ENCODE data around the gene LAMTOR3.

The LAMTOR3 gene

DNA sequence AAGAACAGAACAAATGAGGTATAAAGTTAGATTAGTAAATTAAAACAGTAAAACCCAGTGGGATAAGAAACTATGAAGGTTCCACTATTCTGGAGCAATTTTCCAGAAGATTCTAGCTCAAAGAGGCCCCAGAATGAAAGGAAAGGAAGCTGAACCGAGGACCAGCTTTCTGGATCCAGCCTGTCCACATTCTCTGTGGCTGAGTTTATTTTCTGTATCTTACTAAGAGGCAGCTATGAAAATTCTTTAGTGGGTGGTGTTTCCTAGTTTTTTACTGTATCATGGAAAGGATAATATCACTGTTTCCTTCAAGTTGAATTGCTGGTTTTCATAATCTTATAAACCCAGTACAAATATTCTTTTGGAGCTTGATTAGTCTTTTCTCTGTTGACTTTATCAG, 65.8 kb downstream of the LAMTOR3 start:
- no peaks in the 10 kb centered on the region for H3K36me3 Mint-ChIP-seq (ENCODE audit: low read depth)
- no peak overlapping the region for H3K4me3 Mint-ChIP-seq
- peaks cover 7% of the 10 kb centered on the region for H3K27me3 Mint-ChIP-seq (ENCODE audit: low read depth, poor library complexity)
- peaks cover 1% of the 10 kb centered on the region for H3K9me3 Mint-ChIP-seq
- no peak overlapping the region for H3K27ac Mint-ChIP-seq
- no peak for DNase-seq
- H3K4me1 Mint-ChIP-seq = no peaks in the 10 kb centered on the region
- no peak for TF ChIP-seq CTCF (IDR thresholded peaks at IDR 0.05)

Data from nephron progenitor cell (in vitro differentiated cells).